Nephron (organoid): ENCODE results near the gene SLC4A7.
A peak's percentile ranks its signal among the peaks of the same experiment; 100 is the strongest.

Experiments used
- H3K27ac Mint-ChIP-seq, 3 experiments: 2 replicates each; pipeline ENCODE4 v1.8.0; 2020; ENCODE audit warnings: mixed read lengths in 3 of 3, mild to moderate bottlenecking in 2 of 3, moderate library complexity in 1 of 3
- H3K27me3 Mint-ChIP-seq: 2 replicates; pipeline ENCODE4 v1.8.0; 2021; ENCODE audit warnings: low read depth, mild to moderate bottlenecking, moderate library complexity, mixed read lengths
- H3K36me3 Mint-ChIP-seq: 2 replicates; pipeline ENCODE4 v1.8.0; 2020; ENCODE audit warnings: low read depth, mixed read lengths
- H3K4me1 Mint-ChIP-seq: 2 replicates; pipeline ENCODE4 v1.8.0; 2020; ENCODE audit warnings: mixed read lengths
- H3K4me3 Mint-ChIP-seq, 3 experiments: 2 replicates each; pipeline ENCODE4 v1.8.0; 2020; ENCODE audit warnings: mild to moderate bottlenecking in 3 of 3, mixed read lengths in 3 of 3, moderate library complexity in 2 of 3
- H3K9me3 Mint-ChIP-seq: 2 replicates; pipeline ENCODE4 v1.8.0; 2020; ENCODE audit warnings: mixed read lengths
- CTCF ChIP-seq, 3 experiments: fragments of 200-600 bp; sonication (generic); IDR thresholded peaks; one replicate each; pipeline ENCODE4 v1.5.0; 2021; ENCODE audit warnings: antibody characterized with exemption in 3 of 3; ENCODE audit not compliant: unreplicated experiment in 3 of 3

SLC4A7 gene

GRCh38 chr3:27500986-27501385, 16.8 kb upstream of the SLC4A7 start:
- no peaks in the 10 kb centered on the region for H3K9me3 Mint-ChIP-seq
- peaks cover 3% of the 10 kb centered on the region for H3K27me3 Mint-ChIP-seq
- H3K4me1 Mint-ChIP-seq, result peaks cover 5% of the 10 kb centered on the region
- TF ChIP-seq CTCF (IDR thresholded peaks at IDR 0.05; ENCODE audit: unreplicated experiment in 3 of 3), result no peak
- H3K27ac Mint-ChIP-seq, result no peak overlapping the region
- H3K4me3 Mint-ChIP-seq, result no peak overlapping the region
- no peaks in the 10 kb centered on the region for H3K36me3 Mint-ChIP-seq

GRCh38 chr3:27500035-27500434, 15.9 kb upstream of the SLC4A7 start:
- no peaks in the 10 kb centered on the region for H3K9me3 Mint-ChIP-seq
- no peak for TF ChIP-seq CTCF (IDR thresholded peaks at IDR 0.05; ENCODE audit: unreplicated experiment in 3 of 3)
- no peaks in the 10 kb centered on the region for H3K36me3 Mint-ChIP-seq
- H3K4me3 Mint-ChIP-seq, result no peak overlapping the region
- no peak overlapping the region for H3K27ac Mint-ChIP-seq
- H3K4me1 Mint-ChIP-seq, result peaks cover 5% of the 10 kb centered on the region
- H3K27me3 Mint-ChIP-seq, result peaks cover 3% of the 10 kb centered on the region

- no peaks in the 10 kb centered on the region for H3K36me3 Mint-ChIP-seq
- no peak overlapping the region for H3K4me3 Mint-ChIP-seq
- H3K4me1 Mint-ChIP-seq, result no peaks in the 10 kb centered on the region
- peaks cover 3% of the 10 kb centered on the region for H3K27me3 Mint-ChIP-seq
- H3K9me3 Mint-ChIP-seq, result no peaks in the 10 kb centered on the region
- no peak for TF ChIP-seq CTCF (IDR thresholded peaks at IDR 0.05; ENCODE audit: unreplicated experiment in 3 of 3)
- H3K27ac Mint-ChIP-seq, result no peak overlapping the region
These were observed 10.6 kb upstream of the SLC4A7 start for GRCh38 chr3:27494784-27495183.

- Mint-ChIP-seq H3K9me3 (no peaks in the 10 kb centered on the region), H3K36me3 (no peaks in the 10 kb centered on the region), H3K27me3 (no peaks in the 10 kb centered on the region), H3K4me3 (no peak overlapping the region), H3K4me1 (peaks cover 10% of the 10 kb centered on the region), H3K27ac (no peak overlapping the region)
- TF ChIP-seq CTCF (IDR thresholded peaks at IDR 0.05; ENCODE audit: unreplicated experiment in 3 of 3), result no peak
These were observed 4.6 kb upstream of the SLC4A7 start for GRCh38 chr3:27488821-27489220.

GRCh38 chr3:27487383-27487782, 3.2 kb upstream of the SLC4A7 start:
- H3K36me3 Mint-ChIP-seq, result no peaks in the 10 kb centered on the region
- H3K27ac Mint-ChIP-seq, result no peak overlapping the region
- TF ChIP-seq CTCF (IDR thresholded peaks at IDR 0.05; ENCODE audit: unreplicated experiment in 3 of 3), result no peak
- H3K4me1 Mint-ChIP-seq, result peaks cover 18% of the 10 kb centered on the region
- no peaks in the 10 kb centered on the region for H3K9me3 Mint-ChIP-seq
- no peak overlapping the region for H3K4me3 Mint-ChIP-seq
- no peaks in the 10 kb centered on the region for H3K27me3 Mint-ChIP-seq

- no peak for TF ChIP-seq CTCF (IDR thresholded peaks at IDR 0.05; ENCODE audit: unreplicated experiment in 3 of 3)
- H3K4me3 Mint-ChIP-seq, result peak overlapping the region; percentile 8 to 75 (median 64)
- H3K27ac Mint-ChIP-seq, result peak overlapping the region; percentile 36 to 76 (median 47)
- H3K9me3 Mint-ChIP-seq, result no peaks in the 10 kb centered on the region
- H3K27me3 Mint-ChIP-seq, result no peaks in the 10 kb centered on the region
- H3K36me3 Mint-ChIP-seq, result no peaks in the 10 kb centered on the region
- peaks cover 21% of the 10 kb centered on the region for H3K4me1 Mint-ChIP-seq
These were observed 2.2 kb upstream of the SLC4A7 start for GRCh38 chr3:27486336-27486735.
